Thoracic aorta (tissue), 2 donors: ENCODE results near the gene SYNPO2. TPM values are rescaled to one million over a fixed set of nuclear protein-coding genes. Genes with fewer than 3 reads are reported as not detected.
A peak's percentile ranks its signal among the peaks of the same experiment; 100 is the strongest.

Experiments
- ATAC-seq: fragments of 150-250 bp; one replicate; pipeline ENCODE4 v1.8.0; 2017; ENCODE audit warnings: low read depth; ENCODE audit not compliant: insufficient number of reproducible peaks, low FRiP score
- DNase-seq: peaks from one replicate; pipeline ENCODE4 v3.0.0-alpha.2; 2020; ENCODE audit warnings: low spot score
- H3K27ac ChIP-seq, 2 donors: fragments of 200-600 bp; sonication (generic); 1 replicate in 1 of 2; 2 replicates in 1 of 2; pipeline ENCODE4 v1.5.1; 2016; ENCODE audit warnings: mild to moderate bottlenecking in 2 of 2, moderate library complexity in 2 of 2
- H3K27me3 ChIP-seq: fragments of 200-600 bp; sonication (generic); replicated peaks from 2 replicates; pipeline ENCODE4 v1.6.0; 2016; ENCODE audit warnings: mild to moderate bottlenecking; ENCODE audit not compliant: insufficient read depth
- H3K36me3 ChIP-seq: fragments of 200-600 bp; sonication (generic); one replicate; pipeline ENCODE4 v1.5.1; 2016
- H3K4me1 ChIP-seq, 2 donors: fragments of 200-600 bp; sonication (generic); 1 replicate in 1 of 2; 2 replicates in 1 of 2; pipeline versions ENCODE4 v1.5.1 to v1.6.0; 2016; ENCODE audit warnings: low read depth in 2 of 2, mild to moderate bottlenecking in 1 of 2; ENCODE audit not compliant: control insufficient read depth in 1 of 2
- H3K4me3 ChIP-seq: fragments of 200-600 bp; sonication (generic); 2 replicates; pipeline ENCODE4 v1.5.1; 2016; ENCODE audit warnings: mild to moderate bottlenecking
- H3K9me3 ChIP-seq: fragments of 200-600 bp; sonication (generic); 2 replicates; pipeline ENCODE4 v1.5.1; 2016
- CTCF ChIP-seq: fragments of 200-600 bp; sonication (generic); IDR thresholded peaks from one replicate; pipeline ENCODE4 v1.5.1; 2019; ENCODE audit warnings: antibody characterized with exemption
- total RNA-seq, 2 donors: library from RNA; depleted of rRNA; stranded (reverse); fragments of >200 nt; gene quantifications; one replicate each; pipeline versions ENCODE4 v1.1.0 to v1.2.3, GENCODE V29; 2016

SYNPO2 gene
- total RNA-seq, 2 donors from 2014 or later: 264 to 313 TPM

GRCh38 chr4:118947095-118947494, 58.4 kb downstream of the SYNPO2 start:
- H3K9me3 ChIP-seq: no peaks in the 10 kb centered on the region
- DNase-seq (no peak), ATAC-seq (no peak)
- no peaks in the 10 kb centered on the region for H3K27me3 ChIP-seq
- TF ChIP-seq CTCF: no peak
- no peaks in the 10 kb centered on the region for H3K36me3 ChIP-seq
- peak overlapping the region; percentile 16 to 81 for H3K27ac ChIP-seq
- no peak overlapping the region for H3K4me3 ChIP-seq
- H3K4me1 ChIP-seq: peaks cover 23 to 87% of the 10 kb centered on the region in 2 donors

- ATAC-seq: no peak
- Histone ChIP-seq H3K4me1 (peaks cover 28 to 83% of the 10 kb centered on the region in 2 donors), H3K27ac (peak overlapping the region; percentile 49 to 81), H3K36me3 (no peaks in the 10 kb centered on the region), H3K4me3 (no peak overlapping the region), H3K27me3 (no peaks in the 10 kb centered on the region), H3K9me3 (no peaks in the 10 kb centered on the region)
- DNase-seq: no peak
- no peak for TF ChIP-seq CTCF
These were observed 60.0 kb downstream of the SYNPO2 start for GRCh38 chr4:118948545-118949144.

- no peak for DNase-seq
- Histone ChIP-seq H3K4me1 (peaks cover 35 to 85% of the 10 kb centered on the region in 2 donors), H3K9me3 (no peaks in the 10 kb centered on the region), H3K27me3 (no peaks in the 10 kb centered on the region), H3K27ac (peak overlapping the region; percentile 51 to 63), H3K36me3 (no peaks in the 10 kb centered on the region), H3K4me3 (no peak overlapping the region)
- ATAC-seq: no peak
- TF ChIP-seq CTCF: no peak
These were observed 61.6 kb downstream of the SYNPO2 start for GRCh38 chr4:118950224-118950623.

- H3K4me1 ChIP-seq: peaks cover 39 to 86% of the 10 kb centered on the region in 2 donors
- no peaks in the 10 kb centered on the region for H3K36me3 ChIP-seq
- DNase-seq (no peak), ATAC-seq (no peak)
- peak overlapping the region; percentile 51 to 63 for H3K27ac ChIP-seq
- TF ChIP-seq CTCF: no peak
- no peaks in the 10 kb centered on the region for H3K9me3 ChIP-seq
- H3K4me3 ChIP-seq: no peak overlapping the region
- no peaks in the 10 kb centered on the region for H3K27me3 ChIP-seq
These were observed 62.4 kb downstream of the SYNPO2 start for GRCh38 chr4:118950929-118951570.

- ATAC-seq (no peak), DNase-seq (no peak)
- no peaks in the 10 kb centered on the region for H3K27me3 ChIP-seq
- H3K36me3 ChIP-seq: no peaks in the 10 kb centered on the region
- H3K9me3 ChIP-seq: no peaks in the 10 kb centered on the region
- peaks cover 43 to 85% of the 10 kb centered on the region in 2 donors for H3K4me1 ChIP-seq
- H3K27ac ChIP-seq: peak overlapping the region; percentile 57 to 79
- TF ChIP-seq CTCF: no peak
- no peak overlapping the region for H3K4me3 ChIP-seq
These were observed 64.6 kb downstream of the SYNPO2 start for GRCh38 chr4:118953276-118953675.
